HG03354 (cell line): ENCODE measurements around the gene LY6G6C.

Experiments used
- ATAC-seq: cut with Tn5 transposase; IDR thresholded peaks from one replicate; pipeline ENCODE4 v1.9.1; 2021; ENCODE audit warnings: mild to moderate bottlenecking; ENCODE audit not compliant: unreplicated experiment, poor library complexity, severe bottlenecking

Gene LY6G6C, protein sequence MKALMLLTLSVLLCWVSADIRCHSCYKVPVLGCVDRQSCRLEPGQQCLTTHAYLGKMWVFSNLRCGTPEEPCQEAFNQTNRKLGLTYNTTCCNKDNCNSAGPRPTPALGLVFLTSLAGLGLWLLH

DNA sequence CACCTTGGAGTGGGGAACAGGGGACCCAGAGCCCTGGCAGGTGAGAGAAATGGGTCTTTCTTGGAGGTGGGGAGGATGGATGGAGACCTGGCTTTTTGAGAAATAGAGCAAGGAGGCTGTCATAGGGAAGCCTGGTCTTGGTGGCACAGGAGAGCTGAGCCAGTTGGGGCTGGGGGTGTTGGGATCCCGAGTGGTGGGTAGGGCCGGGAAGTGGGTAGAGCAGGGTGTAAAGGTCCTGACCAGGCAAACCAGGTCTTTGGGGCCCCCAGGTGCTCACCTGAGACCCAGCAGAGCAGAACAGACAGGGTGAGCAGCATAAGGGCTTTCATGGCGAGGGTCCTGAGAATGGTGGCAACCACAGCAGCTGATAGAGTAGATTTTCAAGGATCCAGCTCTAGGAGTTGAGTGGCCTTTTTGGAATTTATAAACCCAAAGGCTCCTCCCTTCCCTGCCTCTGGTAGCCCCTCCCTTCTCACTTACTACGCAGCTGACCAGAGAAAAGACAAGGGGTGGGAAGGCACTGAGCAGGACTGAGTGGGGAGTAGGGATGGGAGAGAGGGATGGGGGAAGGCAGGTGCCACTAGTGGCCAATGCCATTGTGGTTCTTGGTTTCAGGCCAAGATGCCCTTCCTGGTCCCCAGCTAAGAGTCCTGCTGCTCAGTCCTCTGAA lies at the start of gene LY6G6C:
TSS of gene LY6G6C (minus strand) at position 396 of the 670 bp plus-strand sequence. CDS start at position 329, 67 bp downstream.
- ATAC-seq = no peak

DNA sequence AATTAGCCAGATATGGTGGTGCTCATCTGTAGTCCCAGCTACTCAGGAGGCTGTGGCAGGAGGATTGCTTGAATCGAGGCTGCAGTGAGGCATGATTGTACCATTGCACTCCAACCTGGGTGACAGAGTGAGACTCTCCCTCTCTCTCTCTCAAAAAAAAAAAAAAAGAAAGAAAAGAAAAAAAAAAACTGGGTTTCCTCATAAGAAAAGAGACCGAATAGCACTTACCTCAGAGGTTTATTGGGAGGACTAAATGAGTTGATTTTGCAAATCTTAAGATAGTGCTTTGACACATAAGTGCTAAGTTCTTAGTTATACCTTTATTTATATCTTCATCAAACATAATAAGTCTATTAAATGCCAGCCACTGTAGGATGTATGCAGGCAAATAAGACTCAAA lies 49.3 kb upstream of the LY6G6C start:
- no peak for ATAC-seq

DNA sequence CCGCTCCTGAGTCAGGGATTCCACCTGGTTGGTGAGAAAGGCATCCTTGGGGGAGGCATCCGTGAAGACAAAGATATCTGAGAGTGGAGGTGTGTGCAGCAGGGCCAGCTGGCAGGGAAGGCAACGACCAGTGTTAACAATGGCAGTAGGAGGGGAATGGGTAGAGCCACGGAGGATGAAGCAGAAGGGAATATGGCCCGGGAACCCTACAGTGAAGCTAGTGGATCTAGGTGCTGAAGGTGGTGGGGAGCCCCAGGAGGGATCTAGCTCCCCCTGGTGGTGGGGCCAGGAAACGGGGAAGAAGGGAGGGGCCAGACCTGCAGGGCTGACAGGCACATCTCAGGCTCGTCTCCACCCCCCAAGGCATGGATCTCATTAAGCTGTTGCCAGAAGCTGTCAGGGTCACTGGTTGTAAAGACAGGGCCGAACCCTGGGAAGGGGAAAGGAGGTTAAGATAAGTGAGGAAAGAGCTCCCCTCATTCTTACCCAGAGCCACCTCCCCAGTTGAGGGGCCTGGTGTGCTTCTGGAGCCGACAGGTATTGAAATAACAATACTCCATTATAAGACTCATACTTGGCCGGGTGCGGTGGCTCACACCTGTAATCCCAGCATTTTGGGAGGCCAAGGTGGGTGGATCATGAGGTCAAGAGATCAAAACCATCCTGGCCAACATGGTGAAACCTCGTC lies 48.3 kb upstream of the LY6G6C start:
- ATAC-seq = no peak

DNA sequence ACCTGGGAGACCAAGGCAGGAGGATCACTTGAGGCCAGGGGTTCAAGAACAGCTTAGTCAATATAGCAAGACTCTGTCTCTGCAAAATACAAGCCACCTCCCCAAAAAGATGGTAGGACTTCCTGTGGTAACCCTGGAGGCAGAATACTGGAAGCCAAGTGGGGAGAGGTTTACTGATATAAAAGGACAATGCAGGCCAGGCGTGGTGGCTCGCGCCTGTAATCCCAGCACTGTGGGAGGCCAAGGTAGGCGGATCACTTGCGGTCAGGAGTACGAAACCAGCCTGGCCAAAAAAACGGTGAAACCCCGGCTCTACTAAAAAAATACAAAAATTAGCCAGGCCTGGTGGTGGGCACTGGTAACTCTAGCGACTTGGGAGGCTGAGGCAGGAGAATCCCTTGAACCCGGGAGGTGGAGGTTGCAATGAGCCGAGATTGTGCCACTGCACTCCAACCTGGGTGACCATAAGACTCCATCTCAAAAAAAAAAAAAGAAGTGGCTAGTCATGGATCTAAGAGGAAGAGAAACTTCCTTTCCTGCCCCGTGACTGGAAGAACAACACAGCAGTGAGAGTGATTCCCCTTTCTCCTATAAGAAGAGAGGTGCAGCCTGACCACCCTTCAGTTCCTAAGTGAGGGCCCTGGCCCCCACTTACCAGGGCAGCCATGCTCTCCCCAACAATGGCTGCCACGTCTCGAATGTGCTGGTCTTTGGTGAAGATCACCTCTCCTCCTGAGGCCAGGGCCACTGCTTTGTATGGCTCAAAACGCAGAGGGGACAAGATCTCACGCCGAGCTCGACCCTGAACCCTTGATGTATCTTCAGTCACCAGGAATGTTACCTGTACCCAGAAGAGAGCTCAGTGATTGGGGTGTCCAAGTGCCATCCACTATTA lies 47.1 kb upstream of the LY6G6C start:
- ATAC-seq = no peak

DNA sequence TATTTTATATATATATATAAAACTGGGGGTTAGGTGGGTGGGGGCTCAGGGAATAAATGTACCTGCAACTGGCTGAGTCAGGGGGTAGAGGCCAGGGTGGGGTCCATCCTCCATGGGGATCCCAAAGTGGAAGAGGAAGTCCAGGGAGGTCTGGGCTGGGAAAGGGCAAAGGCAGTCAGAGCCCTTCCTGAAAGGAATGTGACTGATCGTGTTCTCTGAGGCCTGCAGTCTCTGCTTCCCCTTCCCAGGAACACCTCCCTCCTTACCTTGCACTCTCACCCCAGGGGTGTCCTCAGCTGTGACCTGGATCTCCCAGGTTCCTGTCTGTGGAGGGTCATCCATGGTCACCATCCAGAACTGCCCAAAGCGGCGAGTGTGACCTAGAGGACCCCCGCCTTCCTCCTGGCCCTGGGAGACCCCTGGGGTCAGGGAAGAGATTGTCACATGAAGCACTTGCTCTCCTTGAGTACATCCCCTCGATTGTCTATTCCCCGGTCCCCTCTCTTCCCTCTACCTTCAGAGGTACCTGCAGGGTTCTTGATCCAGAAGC lies 45.6 kb upstream of the LY6G6C start:
- ATAC-seq = no peak

DNA sequence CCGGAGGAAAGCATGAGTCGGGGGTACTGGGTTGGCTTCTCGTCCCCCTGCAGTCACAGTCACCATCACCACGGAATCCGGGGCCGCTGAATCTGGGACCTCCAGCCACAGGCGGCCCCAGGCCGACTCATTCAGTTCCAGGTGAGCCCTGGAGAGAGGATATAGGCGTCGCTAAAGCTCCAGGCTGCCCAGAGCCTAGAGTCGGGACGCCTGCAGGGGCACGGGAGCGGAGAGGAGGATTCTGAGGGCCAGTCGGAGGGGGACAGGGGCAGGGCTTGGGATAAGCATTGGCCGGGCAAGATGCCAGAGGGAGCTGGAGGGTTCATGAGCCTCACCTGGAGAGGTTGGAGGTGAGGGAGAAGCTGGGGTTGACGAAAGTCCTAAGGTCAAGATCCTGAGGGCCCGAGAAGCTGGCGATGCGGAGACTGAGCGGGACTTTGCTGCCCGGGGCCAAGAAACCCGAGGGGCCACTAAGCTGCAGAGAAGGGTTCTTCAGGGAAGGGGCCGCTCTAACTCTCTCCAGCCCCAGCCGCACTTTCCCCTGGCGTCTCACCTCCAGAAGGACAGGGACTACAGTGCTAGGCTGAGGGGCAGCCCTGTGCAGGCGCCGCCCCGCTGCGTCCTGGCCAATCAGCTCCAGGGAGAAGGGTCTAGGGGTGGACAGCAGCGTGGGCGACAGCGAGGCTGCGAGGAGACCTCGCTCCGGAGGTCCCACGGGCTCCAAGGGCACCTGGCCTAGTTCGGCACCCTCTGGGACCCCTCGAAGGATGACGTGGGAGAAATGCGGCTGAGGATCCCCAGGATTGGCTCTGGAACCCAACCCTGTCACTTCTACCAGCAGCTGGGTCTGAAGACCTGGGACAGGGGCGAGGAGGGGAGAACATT lies 44.6 kb upstream of the LY6G6C start:
- no peak for ATAC-seq

DNA sequence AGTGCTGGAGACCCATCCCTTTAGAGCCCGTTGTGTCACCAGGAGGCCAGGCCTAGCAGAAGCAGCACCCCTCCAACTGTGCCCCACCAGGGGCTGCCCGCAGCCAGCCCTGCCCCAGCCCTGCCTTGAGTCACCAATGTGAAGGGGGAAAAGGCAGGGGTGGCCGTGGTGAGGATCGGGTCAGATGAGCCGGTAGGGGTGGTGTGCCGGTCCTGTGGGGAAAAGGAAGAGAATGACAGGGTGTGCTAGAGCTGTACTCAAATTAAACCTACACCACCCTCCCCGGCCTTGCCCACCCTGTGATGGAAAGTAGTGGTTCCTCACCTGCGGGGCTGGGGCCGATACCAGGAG lies 44.0 kb upstream of the LY6G6C start:
- no peak for ATAC-seq

DNA sequence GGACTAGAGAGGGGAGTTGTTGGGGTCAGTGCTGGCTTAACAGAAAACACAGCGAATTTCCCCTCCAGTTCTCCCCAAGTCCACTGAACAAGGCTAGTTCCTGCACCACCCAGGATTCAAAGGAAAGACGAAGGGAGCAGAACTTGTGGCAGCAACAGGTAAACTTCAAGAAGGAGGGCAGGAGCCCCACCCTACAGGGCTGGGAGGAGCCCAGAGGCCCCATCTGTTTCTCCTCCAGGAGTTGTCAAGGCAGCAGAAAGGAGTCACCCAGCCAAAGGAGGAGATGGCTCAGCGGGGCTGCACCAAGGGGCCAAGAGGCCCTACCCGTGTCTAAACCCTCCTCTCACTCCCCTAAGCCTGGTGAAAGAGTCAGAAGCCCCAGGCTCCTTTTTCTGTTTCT lies 42.7 kb upstream of the LY6G6C start:
- no peak for ATAC-seq

DNA sequence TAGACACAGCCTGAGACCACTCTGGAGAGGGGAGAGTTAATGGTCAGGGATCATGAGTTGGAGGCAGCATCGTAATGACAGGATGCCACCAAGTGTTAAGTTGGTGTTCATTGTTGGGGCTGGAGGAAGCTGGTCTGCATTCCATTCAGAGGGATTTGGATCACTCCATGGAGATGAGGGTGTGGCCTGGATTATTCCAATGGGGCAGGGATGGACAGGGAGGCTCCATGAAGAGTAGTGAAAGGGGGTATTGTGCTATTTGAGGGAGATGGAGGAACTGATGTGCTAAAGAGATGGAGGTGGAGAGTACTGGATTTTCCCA lies 42.0 kb upstream of the LY6G6C start:
- no peak for ATAC-seq

DNA sequence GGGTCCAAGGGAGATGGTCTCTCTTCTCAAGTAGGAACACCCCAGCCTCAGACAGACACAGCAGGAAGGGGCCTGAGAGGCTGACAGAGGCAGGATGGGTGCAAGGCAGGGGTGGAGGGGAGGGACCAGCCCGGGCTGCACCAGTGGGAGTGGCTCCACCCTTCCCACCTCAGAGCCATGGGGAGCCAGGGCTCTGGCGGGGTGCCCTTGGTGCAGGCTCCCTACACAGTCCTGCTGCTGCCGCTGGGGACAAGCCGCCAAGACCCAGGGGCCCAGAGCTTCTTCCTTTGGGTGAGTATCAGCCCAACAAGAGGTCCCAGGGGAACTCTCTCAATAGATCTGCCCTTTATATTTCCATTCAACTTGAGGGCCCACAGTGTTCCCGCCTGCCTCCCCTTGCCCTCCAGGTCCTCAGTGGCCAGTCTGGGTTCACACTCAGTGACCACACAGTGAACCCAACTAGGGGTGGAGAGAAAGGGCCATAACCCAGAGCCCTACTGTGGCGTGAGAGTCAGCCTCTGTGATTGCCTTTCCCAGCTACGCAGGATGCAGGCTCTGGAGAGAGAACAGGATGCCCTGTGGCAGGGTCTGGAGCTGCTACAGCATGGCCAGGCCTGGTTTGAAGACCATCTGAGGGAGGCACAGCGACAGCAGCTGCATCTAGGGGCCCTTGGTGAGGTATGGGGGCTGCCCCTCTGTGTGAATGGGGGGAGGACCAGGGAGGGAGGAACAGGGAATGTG lies 41.5 kb upstream of the LY6G6C start:
- no peak for ATAC-seq

DNA sequence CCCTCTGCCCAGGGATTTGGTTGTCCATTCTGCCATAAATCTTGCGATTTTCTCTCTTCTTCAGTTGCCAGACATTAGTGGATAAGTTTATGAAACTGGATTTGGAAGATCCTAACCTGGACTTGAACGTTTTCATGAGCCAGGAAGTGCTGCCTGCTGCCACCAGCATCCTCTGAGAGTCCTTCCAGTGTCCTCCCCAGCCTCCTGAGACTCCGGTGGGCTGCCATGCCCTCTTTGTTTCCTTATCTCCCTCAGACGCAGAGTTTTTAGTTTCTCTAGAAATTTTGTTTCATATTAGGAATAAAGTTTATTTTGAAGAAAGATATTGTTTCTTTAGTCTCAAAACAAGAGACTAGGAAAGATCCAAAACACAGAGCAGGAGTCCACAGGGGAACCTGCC lies 40.8 kb upstream of the LY6G6C start, which contains the start of gene SAPCD1:
TSS of gene SAPCD1 (plus strand) at position 301 of the 400 bp plus-strand sequence. CDS start 399 bp downstream, outside the sequence.
- no peak for ATAC-seq

DNA sequence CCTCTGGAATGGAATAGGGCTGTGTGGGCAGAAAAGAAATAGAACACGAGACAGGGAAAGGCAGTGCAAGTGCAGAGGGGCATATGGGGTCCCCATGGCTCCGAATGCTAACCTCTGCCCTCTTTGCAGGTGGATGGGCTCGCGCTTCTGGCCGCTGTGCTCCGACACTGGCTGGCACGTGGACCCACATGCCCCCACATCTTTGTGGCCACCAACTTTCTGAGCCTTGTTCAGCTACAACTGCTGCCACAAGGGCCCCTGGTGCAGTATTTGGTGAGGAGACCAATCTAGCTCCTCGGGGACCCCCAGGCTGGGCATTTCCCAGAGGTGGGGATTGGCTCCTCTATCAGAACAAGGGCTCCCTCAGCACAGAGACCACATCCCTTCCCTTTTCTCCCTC lies 39.8 kb upstream of the LY6G6C start:
- ATAC-seq = no peak

DNA sequence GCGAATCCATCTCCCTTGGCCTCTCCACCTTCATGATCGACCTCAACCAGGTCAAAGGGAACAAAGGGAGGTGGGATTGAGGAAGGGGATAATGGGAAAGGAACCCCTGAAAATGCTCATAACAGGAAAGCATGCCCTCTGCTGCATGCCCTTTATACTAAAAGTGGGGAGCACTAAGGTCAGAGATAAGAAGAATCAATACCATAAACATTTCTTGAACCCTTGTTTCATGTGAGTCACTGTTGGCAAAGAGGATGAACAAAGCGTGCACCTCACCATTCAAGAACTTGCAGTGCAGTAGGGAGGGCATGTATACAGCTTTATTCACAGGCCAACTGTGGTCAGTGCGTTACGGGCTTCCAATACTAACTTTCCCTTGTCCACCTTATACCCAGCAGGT lies 39.2 kb upstream of the LY6G6C start:
- no peak for ATAC-seq

DNA sequence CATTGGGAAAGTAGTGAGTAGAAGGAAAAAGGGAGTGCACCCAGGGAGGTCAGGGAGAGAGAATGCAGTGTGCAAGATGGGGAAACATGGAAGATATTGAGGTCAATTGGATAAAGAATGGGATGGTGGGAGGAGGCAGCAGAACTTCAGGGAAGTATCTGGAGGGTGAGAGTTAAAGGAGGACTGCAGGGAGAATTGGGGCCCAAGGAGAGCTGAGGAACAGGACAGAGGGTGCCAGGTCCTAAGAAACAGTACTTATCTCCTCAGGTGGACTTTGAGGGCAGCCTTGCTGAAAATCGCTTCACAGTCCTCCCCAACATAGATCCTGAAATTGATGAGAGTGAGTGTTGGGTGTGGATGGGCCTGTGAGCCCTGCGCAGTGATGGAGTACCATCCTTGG lies 36.7 kb upstream of the LY6G6C start:
- no peak for ATAC-seq

DNA sequence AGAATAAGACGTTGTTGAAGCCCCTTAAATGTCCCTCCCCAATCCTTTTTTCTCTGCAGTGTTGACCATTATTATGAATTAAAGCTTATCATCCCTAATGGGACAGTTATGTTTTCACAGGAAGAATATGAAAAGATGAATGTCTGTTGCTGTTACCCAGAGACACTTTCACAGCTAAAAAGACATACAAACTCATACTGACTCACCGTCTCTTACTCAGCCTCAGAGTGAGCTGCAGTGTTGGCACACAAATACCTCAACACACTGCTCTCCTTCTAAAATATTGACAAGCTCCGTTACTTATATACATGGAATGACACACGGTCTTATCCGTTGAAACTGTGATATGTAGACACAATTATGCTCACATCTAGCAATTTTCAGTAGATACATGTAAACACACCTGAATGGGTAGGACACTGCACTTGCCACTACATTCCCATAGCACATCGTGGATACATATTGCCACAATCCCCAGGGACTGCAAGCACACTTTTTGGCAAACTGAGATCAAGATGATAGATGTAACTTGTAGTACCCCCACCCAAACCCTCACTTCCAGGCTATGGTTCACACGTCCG lies 31.3 kb upstream of the LY6G6C start:
- no peak for ATAC-seq

DNA sequence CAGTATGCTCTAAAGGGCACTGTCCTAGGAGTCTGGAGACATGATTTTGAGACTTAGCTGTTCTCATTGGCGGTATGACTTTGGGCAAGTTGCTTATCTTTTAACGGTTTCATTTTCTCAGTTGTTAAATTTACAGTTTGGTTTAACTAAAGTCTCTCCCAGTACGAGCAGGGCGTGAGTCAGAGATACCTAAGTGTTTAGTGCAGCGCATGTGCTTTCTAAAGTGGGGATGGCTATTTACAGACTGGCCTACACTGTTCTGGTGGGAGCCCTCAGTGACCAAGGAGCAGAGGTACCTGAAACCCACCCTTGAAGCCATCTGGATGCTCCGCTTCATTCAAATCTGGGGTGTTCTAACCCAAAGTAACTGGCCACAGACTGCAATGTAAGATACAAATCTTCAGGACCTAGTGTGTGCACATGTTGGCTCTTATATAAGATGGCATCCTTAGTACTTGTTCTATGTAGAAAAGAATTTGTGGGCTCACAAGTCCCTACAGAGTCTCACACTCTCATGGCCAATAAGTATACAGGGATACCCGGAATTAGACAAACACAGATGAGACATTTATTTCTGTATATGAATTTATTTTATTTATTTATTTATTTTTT lies 29.0 kb upstream of the LY6G6C start:
- ATAC-seq = no peak

DNA sequence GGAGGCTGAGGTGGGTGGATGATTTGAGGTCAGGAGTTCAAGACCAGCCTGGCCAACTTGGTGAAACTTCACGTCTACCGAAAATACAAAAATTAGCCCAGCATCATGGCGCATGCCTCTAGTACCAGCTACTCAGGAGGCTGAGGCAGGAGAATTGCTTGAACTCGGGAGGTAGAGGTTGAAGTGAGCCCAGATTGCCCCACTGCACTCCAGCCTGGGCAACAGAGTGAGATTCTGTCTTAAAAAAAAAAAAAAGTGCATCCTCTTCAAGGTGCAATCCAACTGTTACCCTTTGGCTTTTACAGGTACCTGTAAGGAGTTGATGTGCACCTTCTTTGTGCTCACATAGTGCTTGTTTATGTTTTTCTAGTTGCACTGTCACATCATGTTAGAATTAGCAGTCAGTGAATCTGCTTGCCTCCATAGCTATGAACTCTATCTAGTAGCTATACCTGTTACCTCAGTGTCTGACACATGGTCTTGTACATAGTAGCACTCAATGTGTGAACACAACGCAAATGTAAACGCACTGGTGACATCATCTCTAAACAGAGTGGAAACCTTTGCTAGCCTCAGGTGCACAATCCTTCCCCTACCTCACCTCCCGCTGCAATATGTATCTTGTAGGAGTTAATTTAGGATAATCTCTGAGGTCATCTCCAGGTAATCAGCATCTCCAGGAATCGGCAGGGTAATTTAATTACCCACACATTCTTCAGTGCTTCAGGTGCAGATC lies 27.9 kb upstream of the LY6G6C start:
- no peak for ATAC-seq
